Measurements from ENCODE around the gene STUM.

STUM gene

GRCh38 chr1:226603022-226603857, 54.7 kb downstream of the STUM start:
- no peak overlapping the region for H3K4me3 ChIP-seq (ENCODE audit: low read depth, low read length)
- H3K36me3 ChIP-seq (ENCODE audit: control insufficient read depth, insufficient read depth, low read length), result no peaks in the 10 kb centered on the region
- peaks cover 4% of the 10 kb centered on the region for H3K4me1 ChIP-seq (ENCODE audit: control insufficient read depth, insufficient read depth, low read length)
- H3K9ac ChIP-seq (ENCODE audit: low read depth, low read length), result no peak overlapping the region
- H3K27me3 ChIP-seq (ENCODE audit: control insufficient read depth, insufficient read depth, low read length), result no peaks in the 10 kb centered on the region
- no peaks in the 10 kb centered on the region for H3K9me3 ChIP-seq (ENCODE audit: control insufficient read depth, insufficient read depth, low read length)

GRCh38 chr1:226603858-226604559, 55.4 kb downstream of the STUM start:
- Histone ChIP-seq H3K9ac (ENCODE audit: low read depth, low read length) (no peak overlapping the region), H3K36me3 (ENCODE audit: control insufficient read depth, insufficient read depth, low read length) (no peaks in the 10 kb centered on the region), H3K4me3 (ENCODE audit: low read depth, low read length) (no peak overlapping the region), H3K9me3 (ENCODE audit: control insufficient read depth, insufficient read depth, low read length) (no peaks in the 10 kb centered on the region), H3K27me3 (ENCODE audit: control insufficient read depth, insufficient read depth, low read length) (no peaks in the 10 kb centered on the region), H3K4me1 (ENCODE audit: control insufficient read depth, insufficient read depth, low read length) (peaks cover 4% of the 10 kb centered on the region)

- Histone ChIP-seq H3K9me3 (ENCODE audit: control insufficient read depth, insufficient read depth, low read length) (no peaks in the 10 kb centered on the region), H3K9ac (ENCODE audit: low read depth, low read length) (no peak overlapping the region), H3K4me3 (ENCODE audit: low read depth, low read length) (no peak overlapping the region), H3K4me1 (ENCODE audit: control insufficient read depth, insufficient read depth, low read length) (peaks cover 4% of the 10 kb centered on the region), H3K27me3 (ENCODE audit: control insufficient read depth, insufficient read depth, low read length) (no peaks in the 10 kb centered on the region), H3K36me3 (ENCODE audit: control insufficient read depth, insufficient read depth, low read length) (no peaks in the 10 kb centered on the region)
Observed at GRCh38 chr1:226604560-226605317, 56.2 kb downstream of the STUM start.

- no peaks in the 10 kb centered on the region for H3K27me3 ChIP-seq (ENCODE audit: control insufficient read depth, insufficient read depth, low read length)
- H3K9ac ChIP-seq (ENCODE audit: low read depth, low read length), result no peak overlapping the region
Observed at GRCh38 chr1:226605318-226605950, 56.9 kb downstream of the STUM start.

GRCh38 chr1:226606311-226607267, 58.0 kb downstream of the STUM start:
- H3K9me3 ChIP-seq (ENCODE audit: control insufficient read depth, insufficient read depth, low read length), result no peaks in the 10 kb centered on the region
- no peak overlapping the region for H3K4me3 ChIP-seq (ENCODE audit: low read depth, low read length)
- no peak overlapping the region for H3K9ac ChIP-seq (ENCODE audit: low read depth, low read length)
- peaks cover 4% of the 10 kb centered on the region for H3K4me1 ChIP-seq (ENCODE audit: control insufficient read depth, insufficient read depth, low read length)
- H3K36me3 ChIP-seq (ENCODE audit: control insufficient read depth, insufficient read depth, low read length), result no peaks in the 10 kb centered on the region
- no peaks in the 10 kb centered on the region for H3K27me3 ChIP-seq (ENCODE audit: control insufficient read depth, insufficient read depth, low read length)

More at GRCh38 chr1:226605318-226605950, 56.9 kb downstream of the STUM start:
- Histone ChIP-seq H3K4me3 (ENCODE audit: low read depth, low read length) (no peak overlapping the region), H3K4me1 (ENCODE audit: control insufficient read depth, insufficient read depth, low read length) (peaks cover 4% of the 10 kb centered on the region), H3K9me3 (ENCODE audit: control insufficient read depth, insufficient read depth, low read length) (no peaks in the 10 kb centered on the region), H3K36me3 (ENCODE audit: control insufficient read depth, insufficient read depth, low read length) (no peaks in the 10 kb centered on the region)

- Histone ChIP-seq H3K36me3 (ENCODE audit: control insufficient read depth, insufficient read depth, low read length) (no peaks in the 10 kb centered on the region), H3K4me3 (ENCODE audit: low read depth, low read length) (no peak overlapping the region), H3K4me1 (ENCODE audit: control insufficient read depth, insufficient read depth, low read length) (peaks cover 4% of the 10 kb centered on the region), H3K27me3 (ENCODE audit: control insufficient read depth, insufficient read depth, low read length) (no peaks in the 10 kb centered on the region), H3K9ac (ENCODE audit: low read depth, low read length) (no peak overlapping the region), H3K9me3 (ENCODE audit: control insufficient read depth, insufficient read depth, low read length) (no peaks in the 10 kb centered on the region)
Observed at GRCh38 chr1:226607268-226607660, 58.7 kb downstream of the STUM start.

- Histone ChIP-seq H3K9me3 (ENCODE audit: control insufficient read depth, insufficient read depth, low read length) (no peaks in the 10 kb centered on the region), H3K4me1 (ENCODE audit: control insufficient read depth, insufficient read depth, low read length) (peaks cover 4% of the 10 kb centered on the region), H3K4me3 (ENCODE audit: low read depth, low read length) (no peak overlapping the region), H3K27me3 (ENCODE audit: control insufficient read depth, insufficient read depth, low read length) (no peaks in the 10 kb centered on the region), H3K9ac (ENCODE audit: low read depth, low read length) (no peak overlapping the region), H3K36me3 (ENCODE audit: control insufficient read depth, insufficient read depth, low read length) (no peaks in the 10 kb centered on the region)
Observed at GRCh38 chr1:226607821-226608220, 59.3 kb downstream of the STUM start.

GRCh38 chr1:226608699-226609505, 60.3 kb downstream of the STUM start:
- Histone ChIP-seq H3K4me1 (ENCODE audit: control insufficient read depth, insufficient read depth, low read length) (peaks cover 4% of the 10 kb centered on the region), H3K9ac (ENCODE audit: low read depth, low read length) (no peak overlapping the region), H3K4me3 (ENCODE audit: low read depth, low read length) (no peak overlapping the region), H3K27me3 (ENCODE audit: control insufficient read depth, insufficient read depth, low read length) (no peaks in the 10 kb centered on the region), H3K9me3 (ENCODE audit: control insufficient read depth, insufficient read depth, low read length) (no peaks in the 10 kb centered on the region), H3K36me3 (ENCODE audit: control insufficient read depth, insufficient read depth, low read length) (no peaks in the 10 kb centered on the region)

- H3K9me3 ChIP-seq (ENCODE audit: control insufficient read depth, insufficient read depth, low read length), result no peaks in the 10 kb centered on the region
- H3K27me3 ChIP-seq (ENCODE audit: control insufficient read depth, insufficient read depth, low read length), result no peaks in the 10 kb centered on the region
- no peaks in the 10 kb centered on the region for H3K4me1 ChIP-seq (ENCODE audit: control insufficient read depth, insufficient read depth, low read length)
- no peak overlapping the region for H3K9ac ChIP-seq (ENCODE audit: low read depth, low read length)
- no peaks in the 10 kb centered on the region for H3K36me3 ChIP-seq (ENCODE audit: control insufficient read depth, insufficient read depth, low read length)
- no peak overlapping the region for H3K4me3 ChIP-seq (ENCODE audit: low read depth, low read length)
Observed at GRCh38 chr1:226609836-226610455, 61.4 kb downstream of the STUM start.

- H3K36me3 ChIP-seq (ENCODE audit: control insufficient read depth, insufficient read depth, low read length), result no peaks in the 10 kb centered on the region
- H3K4me1 ChIP-seq (ENCODE audit: control insufficient read depth, insufficient read depth, low read length), result no peaks in the 10 kb centered on the region
- no peak overlapping the region for H3K9ac ChIP-seq (ENCODE audit: low read depth, low read length)
- no peaks in the 10 kb centered on the region for H3K27me3 ChIP-seq (ENCODE audit: control insufficient read depth, insufficient read depth, low read length)
- H3K9me3 ChIP-seq (ENCODE audit: control insufficient read depth, insufficient read depth, low read length), result no peaks in the 10 kb centered on the region
- no peak overlapping the region for H3K4me3 ChIP-seq (ENCODE audit: low read depth, low read length)
Observed at GRCh38 chr1:226610671-226611070, 62.1 kb downstream of the STUM start.

Data from iPS-15b (cell line).